NCI-H2081 (cell line): ENCODE results near the gene DCDC2.
A peak's percentile ranks its signal among the peaks of the same experiment; 100 is the strongest.
"Not testable (repeated sequence)": the region's sequence is repeated elsewhere in the genome, so short reads cannot be mapped to it uniquely, and the experiment has no call there.

Experiments
- DNase-seq, 2 experiments: peaks; one replicate each; lab custom pipeline; 2025; lab: John Stamatoyannopoulos, UW

The DCDC2 gene

GRCh38 chr6:24147511-24148153 is 210.2 kb downstream of the DCDC2 start:
- DNase-seq, result no peak

GRCh38 chr6:24146871-24147270 is 211.0 kb downstream of the DCDC2 start:
- DNase-seq, result no peak

- no peak for DNase-seq
These were observed 212.1 kb downstream of the DCDC2 start for GRCh38 chr6:24145690-24146131.

- not testable (repeated sequence) for DNase-seq
These were observed 215.1 kb downstream of the DCDC2 start for GRCh38 chr6:24142733-24143132.

- no peak for DNase-seq
These were observed 217.3 kb downstream of the DCDC2 start for GRCh38 chr6:24140591-24140990.

GRCh38 chr6:24139639-24140038 is 218.2 kb downstream of the DCDC2 start:
- DNase-seq, result no peak

- no peak for DNase-seq
These were observed 218.8 kb downstream of the DCDC2 start for GRCh38 chr6:24139080-24139479.

GRCh38 chr6:24131751-24132150 is 226.1 kb downstream of the DCDC2 start:
- DNase-seq, result no peak

- DNase-seq, result no peak
These were observed 230.5 kb downstream of the DCDC2 start for GRCh38 chr6:24127316-24127715.

- DNase-seq, result no peak
These were observed 231.2 kb downstream of the DCDC2 start for GRCh38 chr6:24126586-24127192.

- DNase-seq, result peak; percentile 82 to 83
These were observed 231.9 kb downstream of the DCDC2 start, which contains the start of gene NRSN1 for GRCh38 chr6:24125980-24126379. NRSN1 (plus strand) TSS chr6:24126215; CDS start chr6:24134328, 8,113 bp downstream.

GRCh38 chr6:24122139-24122538 is 235.7 kb downstream of the DCDC2 start:
- no peak for DNase-seq
